BE2C (cell line): ENCODE results near the gene NFIB. TPM values are rescaled to one million over a fixed set of nuclear protein-coding genes. Genes with fewer than 3 reads are reported as not detected.
A peak's percentile ranks its signal among the peaks of the same experiment; 100 is the strongest.

ENCODE experiments used
- DNase-seq: peaks from one replicate; pipeline ENCODE4 v3.0.0-alpha.2; 2020
- H3K27me3 ChIP-seq: fragments of 250-450 bp; sonication (Bioruptor Pico); 2 replicates; pipeline ENCODE4 v1.5.1; 2020; ENCODE audit warnings: mild to moderate bottlenecking
- H3K36me3 ChIP-seq: fragments of 250-450 bp; sonication (Bioruptor Pico); 2 replicates; pipeline ENCODE4 v1.5.1; 2020; ENCODE audit warnings: mild to moderate bottlenecking
- H3K4me1 ChIP-seq: fragments of 250-450 bp; sonication (Bioruptor Pico); 2 replicates; pipeline ENCODE4 v1.5.1; 2020
- H3K4me3 ChIP-seq: 2 replicates; pipeline ENCODE4 v1.5.1; 2011; ENCODE audit warnings: low read depth, low read length
- H3K9me3 ChIP-seq: fragments of 250-450 bp; sonication (Bioruptor Pico); 2 replicates; pipeline ENCODE4 v1.5.1; 2020
- polyA plus RNA-seq: library from polyadenylated mRNA; unstranded; fragments of >200 nt; gene quantifications from one replicate; pipeline ENCODE4 v1.2.1, GENCODE V29; 2012; ENCODE audit warnings: low read depth, missing spikeins; ENCODE audit not compliant: insufficient read length, insufficient read depth
- TF ChIP-seq, protein P1 (sequence below): IDR thresholded peaks from 2 replicates; pipeline ENCODE4 v1.5.1; 2012; ENCODE audit warnings: mild to moderate bottlenecking, low read depth, low read length

Gene NFIB
- polyA plus RNA-seq = 9.2 TPM

DNA sequence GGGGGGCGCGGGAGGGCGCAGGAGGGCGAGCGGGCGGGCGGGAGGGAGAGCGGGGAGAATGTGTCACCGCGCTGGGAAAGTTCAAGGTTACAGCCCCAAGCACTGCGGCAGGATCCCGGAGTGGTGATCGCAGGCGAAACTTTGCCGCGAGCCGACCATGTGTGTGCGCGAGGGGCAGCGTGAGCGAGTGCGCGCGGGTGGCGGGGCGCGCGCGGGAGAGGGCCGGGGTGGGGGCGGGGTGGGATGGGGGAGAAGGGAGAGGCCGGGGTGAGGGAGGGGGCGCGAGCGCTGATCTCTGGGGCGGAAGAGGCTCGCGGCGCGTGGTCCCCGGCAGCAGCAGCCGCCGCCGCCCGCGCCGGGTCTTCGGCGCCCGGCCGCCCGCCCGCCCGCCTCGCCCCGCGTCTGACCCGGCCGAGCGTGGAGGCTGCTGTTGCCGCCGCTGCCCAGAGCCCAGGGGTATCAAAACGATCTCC lies at the start of gene NFIB:
NFIB (minus strand) TSS at position 191 of the 473 bp plus-strand sequence. CDS start 630 bp downstream, outside the sequence.
- H3K27me3 ChIP-seq = no peaks in the 10 kb centered on the region

DNA sequence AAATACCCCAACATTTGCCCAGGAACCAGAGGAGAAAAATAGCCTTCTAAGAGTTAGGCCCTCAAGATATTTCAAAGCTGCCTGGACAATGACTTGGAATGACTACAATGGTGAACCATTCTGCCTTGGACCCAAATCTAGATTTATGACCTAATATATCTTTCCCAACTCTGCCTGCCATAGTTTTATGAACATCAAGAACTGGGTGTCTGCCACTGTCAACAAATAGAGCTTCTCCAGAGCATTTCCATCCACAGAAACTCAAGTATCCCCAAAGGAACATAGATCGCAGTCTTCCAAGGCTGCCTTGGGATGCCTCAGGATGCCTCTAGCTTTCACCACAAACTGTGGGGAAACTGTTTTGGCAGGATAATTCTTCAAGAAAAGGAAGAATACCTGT lies 48.2 kb upstream of the NFIB start:
- Histone ChIP-seq H3K27me3 (no peaks in the 10 kb centered on the region), H3K36me3 (no peaks in the 10 kb centered on the region), H3K4me3 (no peak overlapping the region), H3K4me1 (peaks cover 8% of the 10 kb centered on the region; the same call in 1 of the 2 replicates), H3K9me3 (no peaks in the 10 kb centered on the region; the same call in 1 of the 2 replicates)
- DNase-seq = no peak
- TF ChIP-seq, protein P1, sequence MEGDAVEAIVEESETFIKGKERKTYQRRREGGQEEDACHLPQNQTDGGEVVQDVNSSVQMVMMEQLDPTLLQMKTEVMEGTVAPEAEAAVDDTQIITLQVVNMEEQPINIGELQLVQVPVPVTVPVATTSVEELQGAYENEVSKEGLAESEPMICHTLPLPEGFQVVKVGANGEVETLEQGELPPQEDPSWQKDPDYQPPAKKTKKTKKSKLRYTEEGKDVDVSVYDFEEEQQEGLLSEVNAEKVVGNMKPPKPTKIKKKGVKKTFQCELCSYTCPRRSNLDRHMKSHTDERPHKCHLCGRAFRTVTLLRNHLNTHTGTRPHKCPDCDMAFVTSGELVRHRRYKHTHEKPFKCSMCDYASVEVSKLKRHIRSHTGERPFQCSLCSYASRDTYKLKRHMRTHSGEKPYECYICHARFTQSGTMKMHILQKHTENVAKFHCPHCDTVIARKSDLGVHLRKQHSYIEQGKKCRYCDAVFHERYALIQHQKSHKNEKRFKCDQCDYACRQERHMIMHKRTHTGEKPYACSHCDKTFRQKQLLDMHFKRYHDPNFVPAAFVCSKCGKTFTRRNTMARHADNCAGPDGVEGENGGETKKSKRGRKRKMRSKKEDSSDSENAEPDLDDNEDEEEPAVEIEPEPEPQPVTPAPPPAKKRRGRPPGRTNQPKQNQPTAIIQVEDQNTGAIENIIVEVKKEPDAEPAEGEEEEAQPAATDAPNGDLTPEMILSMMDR = no peak

More for the DNA sequence above, at the start of gene NFIB:
- TF ChIP-seq, protein P1 = no peak
- no peaks in the 10 kb centered on the region for H3K9me3 ChIP-seq
- DNase-seq = peak; percentile 77
- no peaks in the 10 kb centered on the region for H3K36me3 ChIP-seq
- H3K4me1 ChIP-seq = peaks cover 15% of the 10 kb centered on the region
- H3K4me3 ChIP-seq = peak within 1 kb of the TSS; percentile 95

DNA sequence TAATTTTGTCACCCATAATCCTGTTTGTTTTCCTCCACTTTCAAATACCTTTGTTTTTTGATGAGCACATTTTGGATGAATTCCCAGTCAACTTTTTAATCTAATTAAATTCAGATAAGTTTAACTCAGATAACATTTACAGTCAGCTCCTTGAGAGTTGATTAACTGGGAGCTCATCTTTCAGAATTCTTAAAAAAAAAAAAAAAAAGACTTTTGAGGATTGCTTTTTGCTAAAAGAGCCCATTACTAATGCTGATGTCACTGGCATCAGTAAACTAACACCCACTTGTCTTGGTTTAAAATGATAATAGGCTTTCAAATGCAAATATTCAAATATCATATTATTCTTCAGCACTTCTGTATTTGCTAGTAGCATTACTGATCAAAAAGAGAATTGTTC lies 47.1 kb upstream of the NFIB start:
- Histone ChIP-seq H3K9me3 (no peaks in the 10 kb centered on the region), H3K4me1 (peaks cover 8% of the 10 kb centered on the region; the same call in 1 of the 2 replicates), H3K27me3 (no peaks in the 10 kb centered on the region), H3K4me3 (no peak overlapping the region), H3K36me3 (no peaks in the 10 kb centered on the region)
- no peak for DNase-seq
- TF ChIP-seq, protein P1 = no peak

DNA sequence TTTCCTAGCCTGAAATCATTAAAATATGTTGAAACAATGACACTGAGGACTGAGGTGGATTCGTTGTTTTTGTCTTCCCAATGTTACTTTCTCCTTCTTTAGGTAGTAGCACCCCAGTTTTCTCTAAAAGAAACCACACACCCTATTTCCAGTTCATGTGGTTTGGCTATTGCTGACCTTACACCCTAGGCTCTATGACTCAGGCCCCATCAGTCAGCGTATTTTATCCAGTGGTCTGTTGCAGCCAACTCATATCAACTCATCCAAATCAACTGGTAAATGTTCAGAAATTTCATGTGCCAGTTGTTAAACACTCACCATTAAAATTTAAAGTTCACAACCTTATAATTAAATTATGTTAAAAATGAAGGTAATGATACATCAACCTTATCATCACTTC lies 44.6 kb upstream of the NFIB start:
- H3K4me3 ChIP-seq = no peak overlapping the region
- DNase-seq = no peak
- no peaks in the 10 kb centered on the region for H3K27me3 ChIP-seq
- TF ChIP-seq, protein P1 = no peak
- H3K36me3 ChIP-seq = no peaks in the 10 kb centered on the region
- peaks cover 8% of the 10 kb centered on the region; the same call in 1 of the 2 replicates for H3K4me1 ChIP-seq
- no peaks in the 10 kb centered on the region for H3K9me3 ChIP-seq

DNA sequence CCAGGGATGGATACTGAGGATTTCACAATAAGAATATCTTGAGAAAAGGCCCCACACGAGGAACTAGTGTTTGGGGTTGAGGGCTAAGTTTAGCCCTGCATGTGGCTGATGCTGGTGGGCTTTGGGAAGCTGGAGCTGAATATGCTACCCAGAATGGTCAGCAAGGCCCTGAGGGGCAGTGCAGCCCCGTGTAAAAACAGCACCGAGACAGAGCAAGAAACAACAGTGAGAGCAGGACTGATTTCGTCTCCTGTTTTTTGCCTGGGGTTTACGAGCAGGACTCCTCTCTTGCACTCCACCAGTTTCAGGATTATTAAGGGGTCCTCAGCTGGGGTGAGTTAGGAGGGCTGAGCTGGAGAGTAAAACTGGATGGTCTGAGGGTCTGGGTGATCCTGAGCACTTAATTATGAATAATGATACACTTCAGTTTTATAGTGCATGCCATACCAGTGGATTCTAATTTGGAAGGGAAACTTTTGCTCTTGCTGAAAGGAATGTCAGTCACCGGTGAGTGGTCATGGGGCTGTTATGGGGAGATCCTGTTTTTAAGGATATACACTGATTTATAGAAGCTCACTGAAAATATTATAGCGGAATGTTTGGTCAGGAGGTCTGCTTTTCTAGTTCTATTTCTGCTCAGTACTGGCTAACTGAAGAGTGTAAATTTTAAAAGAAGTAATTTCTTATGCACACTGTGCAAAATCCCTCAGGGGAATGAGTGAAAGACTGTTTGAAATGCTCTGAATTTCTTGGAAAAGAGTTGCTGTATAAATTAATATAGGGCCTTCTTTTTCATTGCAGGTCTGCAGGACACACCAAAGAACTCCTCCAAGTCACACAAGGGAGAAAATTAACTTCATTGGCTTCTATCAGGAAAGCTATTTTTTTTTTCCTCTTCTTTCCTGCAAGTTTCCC lies 42.7 kb upstream of the NFIB start:
- Histone ChIP-seq H3K4me3 (no peak overlapping the region), H3K4me1 (peaks cover 20% of the 10 kb centered on the region), H3K36me3 (no peaks in the 10 kb centered on the region), H3K9me3 (no peaks in the 10 kb centered on the region), H3K27me3 (no peaks in the 10 kb centered on the region)
- DNase-seq = no peak
- TF ChIP-seq, protein P1 = no peak

DNA sequence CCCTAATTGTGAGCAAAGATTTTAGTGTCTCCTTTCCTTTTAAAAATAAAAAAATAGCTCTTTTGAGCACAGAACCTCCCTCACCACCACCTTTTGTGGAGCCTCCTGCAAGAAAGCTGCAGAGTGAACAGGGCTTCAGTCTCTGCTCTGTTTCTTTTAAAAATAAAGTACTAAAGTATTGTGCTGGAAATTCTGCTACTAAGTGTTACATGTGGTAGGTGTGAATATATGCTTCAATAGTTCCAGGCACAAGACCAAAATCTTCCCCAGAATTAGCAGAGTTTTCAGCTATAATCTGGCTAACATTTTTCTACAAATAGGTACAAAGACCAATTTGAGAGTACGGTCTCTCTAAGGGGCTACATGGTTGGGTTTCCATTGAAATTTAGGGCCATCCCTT lies 40.3 kb upstream of the NFIB start:
- Histone ChIP-seq H3K27me3 (no peaks in the 10 kb centered on the region), H3K4me3 (no peak overlapping the region), H3K9me3 (no peaks in the 10 kb centered on the region)

More for the DNA sequence above, 40.3 kb upstream of the NFIB start:
- Histone ChIP-seq H3K4me1 (peaks cover 20% of the 10 kb centered on the region), H3K36me3 (no peaks in the 10 kb centered on the region)
- no peak for DNase-seq
- TF ChIP-seq, protein P1 = no peak
